Measurements from ENCODE around the gene TMTC2.

The TMTC2 gene

GRCh38 chr12:83147341-83147740 is 460.6 kb downstream of the TMTC2 start:
- ChIA-PET POLR2A (ENCODE audit: low non-redundant PET) (no interaction called here), CTCF (no interaction called here)
- TF ChIP-seq CTCF (conservative IDR thresholded peaks at IDR 0.05; ENCODE audit: low read depth), result no peak
- no peak overlapping the region for H3K27ac ChIP-seq
- DNase-seq (ENCODE audit: low spot score), result no peak

- POLR2A ChIA-PET (ENCODE audit: low non-redundant PET), result no interaction called here
- CTCF ChIA-PET, result no interaction called here
- H3K27ac ChIP-seq, result no peak overlapping the region
- no peak for TF ChIP-seq CTCF (conservative IDR thresholded peaks at IDR 0.05; ENCODE audit: low read depth)
- DNase-seq (ENCODE audit: low spot score), result no peak
Observed at GRCh38 chr12:83149987-83150386, 463.3 kb downstream of the TMTC2 start.

GRCh38 chr12:83150465-83151189 is 463.9 kb downstream of the TMTC2 start:
- POLR2A ChIA-PET (ENCODE audit: low non-redundant PET), result no interaction called here
- no peak for TF ChIP-seq CTCF (conservative IDR thresholded peaks at IDR 0.05; ENCODE audit: low read depth)
- CTCF ChIA-PET, result no interaction called here
- H3K27ac ChIP-seq, result no peak overlapping the region
- no peak for DNase-seq (ENCODE audit: low spot score)

- CTCF ChIA-PET, result no interaction called here
- DNase-seq (ENCODE audit: low spot score), result no peak
- no peak for TF ChIP-seq CTCF (conservative IDR thresholded peaks at IDR 0.05; ENCODE audit: low read depth)
- POLR2A ChIA-PET (ENCODE audit: low non-redundant PET), result no interaction called here
- no peak overlapping the region for H3K27ac ChIP-seq
Observed at GRCh38 chr12:83153177-83153576, 466.5 kb downstream of the TMTC2 start.

GRCh38 chr12:83156815-83157214 is 470.1 kb downstream of the TMTC2 start:
- ChIA-PET CTCF (no interaction called here), POLR2A (ENCODE audit: low non-redundant PET) (no interaction called here)
- H3K27ac ChIP-seq, result no peak overlapping the region
- DNase-seq (ENCODE audit: low spot score), result no peak
- no peak for TF ChIP-seq CTCF (conservative IDR thresholded peaks at IDR 0.05; ENCODE audit: low read depth)

GRCh38 chr12:83157604-83158003 is 470.9 kb downstream of the TMTC2 start:
- no peak overlapping the region for H3K27ac ChIP-seq
- no peak for DNase-seq (ENCODE audit: low spot score)
- ChIA-PET POLR2A (ENCODE audit: low non-redundant PET) (no interaction called here), CTCF (no interaction called here)
- TF ChIP-seq CTCF (conservative IDR thresholded peaks at IDR 0.05; ENCODE audit: low read depth), result no peak

Measured in RWPE1 (cell line).